ENCODE data around the gene AURKAIP1. TPM values are rescaled to one million over a fixed set of nuclear protein-coding genes. Genes with fewer than 3 reads are reported as not detected.

The AURKAIP1 gene
- total and polyA plus RNA-seq, 2 of the 13 experiments (the other 11 are each of a cell fraction or from before 2014, with no cell fraction given) = 69.5 to 175 TPM

DNA sequence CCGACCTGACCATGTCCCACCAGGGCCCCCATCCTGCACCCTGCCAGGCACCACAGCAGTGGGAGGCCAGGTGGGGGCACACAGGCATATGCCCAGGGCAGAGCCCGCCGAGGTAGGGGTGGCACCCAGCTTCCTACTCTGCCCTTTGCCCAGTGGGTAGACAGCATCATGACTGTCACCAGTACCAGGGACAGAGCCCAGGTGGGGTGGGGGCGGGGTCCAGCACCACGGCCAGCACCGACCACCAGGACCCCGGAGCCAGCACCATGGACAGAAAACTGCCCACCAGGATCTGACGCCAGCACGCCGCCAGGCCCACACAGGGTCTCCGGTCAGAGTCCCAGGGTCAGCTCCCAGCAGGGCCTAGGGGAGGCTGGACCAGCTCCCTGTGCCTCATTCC is 40.2 kb downstream of the AURKAIP1 start (continued):
- TF ChIP-seq, protein P1, sequence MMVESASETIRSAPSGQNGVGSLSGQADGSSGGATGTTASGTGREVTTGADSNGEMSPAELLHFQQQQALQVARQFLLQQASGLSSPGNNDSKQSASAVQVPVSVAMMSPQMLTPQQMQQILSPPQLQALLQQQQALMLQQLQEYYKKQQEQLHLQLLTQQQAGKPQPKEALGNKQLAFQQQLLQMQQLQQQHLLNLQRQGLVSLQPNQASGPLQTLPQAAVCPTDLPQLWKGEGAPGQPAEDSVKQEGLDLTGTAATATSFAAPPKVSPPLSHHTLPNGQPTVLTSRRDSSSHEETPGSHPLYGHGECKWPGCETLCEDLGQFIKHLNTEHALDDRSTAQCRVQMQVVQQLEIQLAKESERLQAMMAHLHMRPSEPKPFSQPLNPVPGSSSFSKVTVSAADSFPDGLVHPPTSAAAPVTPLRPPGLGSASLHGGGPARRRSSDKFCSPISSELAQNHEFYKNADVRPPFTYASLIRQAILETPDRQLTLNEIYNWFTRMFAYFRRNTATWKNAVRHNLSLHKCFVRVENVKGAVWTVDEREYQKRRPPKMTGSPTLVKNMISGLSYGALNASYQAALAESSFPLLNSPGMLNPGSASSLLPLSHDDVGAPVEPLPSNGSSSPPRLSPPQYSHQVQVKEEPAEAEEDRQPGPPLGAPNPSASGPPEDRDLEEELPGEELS (CRISPR knock-in tag; IDR thresholded peaks at IDR 0.05) = no peak
- TF ChIP-seq, protein P2, sequence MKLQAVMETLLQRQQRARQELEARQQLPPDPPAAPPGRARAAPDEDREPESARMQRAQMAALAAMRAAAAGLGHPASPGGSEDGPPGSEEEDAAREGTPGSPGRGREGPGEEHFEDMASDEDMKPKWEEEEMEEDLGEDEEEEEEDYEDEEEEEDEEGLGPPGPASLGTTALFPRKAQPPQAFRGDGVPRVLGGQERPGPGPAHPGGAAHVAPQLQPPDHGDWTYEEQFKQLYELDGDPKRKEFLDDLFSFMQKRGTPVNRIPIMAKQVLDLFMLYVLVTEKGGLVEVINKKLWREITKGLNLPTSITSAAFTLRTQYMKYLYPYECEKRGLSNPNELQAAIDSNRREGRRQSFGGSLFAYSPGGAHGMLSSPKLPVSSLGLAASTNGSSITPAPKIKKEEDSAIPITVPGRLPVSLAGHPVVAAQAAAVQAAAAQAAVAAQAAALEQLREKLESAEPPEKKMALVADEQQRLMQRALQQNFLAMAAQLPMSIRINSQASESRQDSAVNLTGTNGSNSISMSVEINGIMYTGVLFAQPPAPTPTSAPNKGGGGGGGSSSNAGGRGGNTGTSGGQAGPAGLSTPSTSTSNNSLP (IDR thresholded peaks at IDR 0.05; ENCODE audit: low read depth, low read length) = no peak
- peak; percentile 74; the same call in 1 of the 2 replicates for TF ChIP-seq GPN1 (CRISPR knock-in tag; IDR thresholded peaks at IDR 0.05; ENCODE audit: borderline replicate concordance)
- TF ChIP-seq, protein P3, sequence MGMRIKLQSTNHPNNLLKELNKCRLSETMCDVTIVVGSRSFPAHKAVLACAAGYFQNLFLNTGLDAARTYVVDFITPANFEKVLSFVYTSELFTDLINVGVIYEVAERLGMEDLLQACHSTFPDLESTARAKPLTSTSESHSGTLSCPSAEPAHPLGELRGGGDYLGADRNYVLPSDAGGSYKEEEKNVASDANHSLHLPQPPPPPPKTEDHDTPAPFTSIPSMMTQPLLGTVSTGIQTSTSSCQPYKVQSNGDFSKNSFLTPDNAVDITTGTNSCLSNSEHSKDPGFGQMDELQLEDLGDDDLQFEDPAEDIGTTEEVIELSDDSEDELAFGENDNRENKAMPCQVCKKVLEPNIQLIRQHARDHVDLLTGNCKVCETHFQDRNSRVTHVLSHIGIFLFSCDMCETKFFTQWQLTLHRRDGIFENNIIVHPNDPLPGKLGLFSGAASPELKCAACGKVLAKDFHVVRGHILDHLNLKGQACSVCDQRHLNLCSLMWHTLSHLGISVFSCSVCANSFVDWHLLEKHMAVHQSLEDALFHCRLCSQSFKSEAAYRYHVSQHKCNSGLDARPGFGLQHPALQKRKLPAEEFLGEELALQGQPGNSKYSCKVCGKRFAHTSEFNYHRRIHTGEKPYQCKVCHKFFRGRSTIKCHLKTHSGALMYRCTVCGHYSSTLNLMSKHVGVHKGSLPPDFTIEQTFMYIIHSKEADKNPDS (CRISPR knock-in tag; IDR thresholded peaks at IDR 0.05) = no peak
- TF ChIP-seq, protein P4, sequence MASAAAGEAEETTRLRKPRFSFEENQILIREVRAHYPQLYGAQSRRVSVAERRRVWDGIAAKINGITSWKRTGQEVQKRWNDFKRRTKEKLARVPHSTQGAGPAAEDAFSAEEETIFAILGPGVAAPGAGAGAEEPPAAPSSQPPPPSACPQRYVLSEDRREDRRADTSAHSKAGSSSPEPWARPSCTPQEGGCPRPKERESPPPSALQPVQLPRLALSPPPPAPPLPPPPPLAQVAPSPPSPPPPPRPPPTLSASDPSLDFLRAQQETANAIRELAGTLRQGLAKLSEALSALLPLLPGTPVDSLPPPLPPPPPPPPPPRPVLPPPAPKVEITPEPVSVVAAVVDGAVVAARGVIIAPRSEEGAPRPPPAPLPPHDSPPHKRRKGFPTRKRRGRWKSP (CRISPR knock-in tag; IDR thresholded peaks at IDR 0.05) = no peak
- TF ChIP-seq, protein P5, sequence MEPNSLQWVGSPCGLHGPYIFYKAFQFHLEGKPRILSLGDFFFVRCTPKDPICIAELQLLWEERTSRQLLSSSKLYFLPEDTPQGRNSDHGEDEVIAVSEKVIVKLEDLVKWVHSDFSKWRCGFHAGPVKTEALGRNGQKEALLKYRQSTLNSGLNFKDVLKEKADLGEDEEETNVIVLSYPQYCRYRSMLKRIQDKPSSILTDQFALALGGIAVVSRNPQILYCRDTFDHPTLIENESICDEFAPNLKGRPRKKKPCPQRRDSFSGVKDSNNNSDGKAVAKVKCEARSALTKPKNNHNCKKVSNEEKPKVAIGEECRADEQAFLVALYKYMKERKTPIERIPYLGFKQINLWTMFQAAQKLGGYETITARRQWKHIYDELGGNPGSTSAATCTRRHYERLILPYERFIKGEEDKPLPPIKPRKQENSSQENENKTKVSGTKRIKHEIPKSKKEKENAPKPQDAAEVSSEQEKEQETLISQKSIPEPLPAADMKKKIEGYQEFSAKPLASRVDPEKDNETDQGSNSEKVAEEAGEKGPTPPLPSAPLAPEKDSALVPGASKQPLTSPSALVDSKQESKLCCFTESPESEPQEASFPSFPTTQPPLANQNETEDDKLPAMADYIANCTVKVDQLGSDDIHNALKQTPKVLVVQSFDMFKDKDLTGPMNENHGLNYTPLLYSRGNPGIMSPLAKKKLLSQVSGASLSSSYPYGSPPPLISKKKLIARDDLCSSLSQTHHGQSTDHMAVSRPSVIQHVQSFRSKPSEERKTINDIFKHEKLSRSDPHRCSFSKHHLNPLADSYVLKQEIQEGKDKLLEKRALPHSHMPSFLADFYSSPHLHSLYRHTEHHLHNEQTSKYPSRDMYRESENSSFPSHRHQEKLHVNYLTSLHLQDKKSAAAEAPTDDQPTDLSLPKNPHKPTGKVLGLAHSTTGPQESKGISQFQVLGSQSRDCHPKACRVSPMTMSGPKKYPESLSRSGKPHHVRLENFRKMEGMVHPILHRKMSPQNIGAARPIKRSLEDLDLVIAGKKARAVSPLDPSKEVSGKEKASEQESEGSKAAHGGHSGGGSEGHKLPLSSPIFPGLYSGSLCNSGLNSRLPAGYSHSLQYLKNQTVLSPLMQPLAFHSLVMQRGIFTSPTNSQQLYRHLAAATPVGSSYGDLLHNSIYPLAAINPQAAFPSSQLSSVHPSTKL (CRISPR knock-in tag; IDR thresholded peaks at IDR 0.05) = peak; percentile 41; the same call in 1 of the 2 replicates
- TF ChIP-seq, protein P6, sequence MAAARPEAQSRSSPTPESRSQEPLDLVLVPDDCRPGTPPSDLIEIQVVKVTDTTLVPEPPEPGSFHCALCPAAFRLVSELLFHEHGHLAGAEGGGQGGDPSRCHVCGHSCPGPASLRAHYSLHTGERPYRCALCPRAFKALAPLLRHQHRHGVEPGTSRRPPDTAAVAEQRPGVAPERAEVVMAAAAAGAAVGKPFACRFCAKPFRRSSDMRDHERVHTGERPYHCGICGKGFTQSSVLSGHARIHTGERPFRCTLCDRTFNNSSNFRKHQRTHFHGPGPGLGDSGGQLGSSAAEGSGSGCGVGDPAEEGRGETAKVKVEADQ (CRISPR knock-in tag; IDR thresholded peaks at IDR 0.05; ENCODE audit: borderline replicate concordance) = no peak; the same call in 1 of the 2 replicates
- TF ChIP-seq, protein P7, sequence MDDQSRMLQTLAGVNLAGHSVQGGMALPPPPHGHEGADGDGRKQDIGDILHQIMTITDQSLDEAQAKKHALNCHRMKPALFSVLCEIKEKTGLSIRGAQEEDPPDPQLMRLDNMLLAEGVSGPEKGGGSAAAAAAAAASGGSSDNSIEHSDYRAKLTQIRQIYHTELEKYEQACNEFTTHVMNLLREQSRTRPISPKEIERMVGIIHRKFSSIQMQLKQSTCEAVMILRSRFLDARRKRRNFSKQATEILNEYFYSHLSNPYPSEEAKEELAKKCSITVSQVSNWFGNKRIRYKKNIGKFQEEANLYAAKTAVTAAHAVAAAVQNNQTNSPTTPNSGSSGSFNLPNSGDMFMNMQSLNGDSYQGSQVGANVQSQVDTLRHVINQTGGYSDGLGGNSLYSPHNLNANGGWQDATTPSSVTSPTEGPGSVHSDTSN (CRISPR knock-in tag; IDR thresholded peaks at IDR 0.05; ENCODE audit: borderline replicate concordance) = no peak
- TF ChIP-seq, protein P8, sequence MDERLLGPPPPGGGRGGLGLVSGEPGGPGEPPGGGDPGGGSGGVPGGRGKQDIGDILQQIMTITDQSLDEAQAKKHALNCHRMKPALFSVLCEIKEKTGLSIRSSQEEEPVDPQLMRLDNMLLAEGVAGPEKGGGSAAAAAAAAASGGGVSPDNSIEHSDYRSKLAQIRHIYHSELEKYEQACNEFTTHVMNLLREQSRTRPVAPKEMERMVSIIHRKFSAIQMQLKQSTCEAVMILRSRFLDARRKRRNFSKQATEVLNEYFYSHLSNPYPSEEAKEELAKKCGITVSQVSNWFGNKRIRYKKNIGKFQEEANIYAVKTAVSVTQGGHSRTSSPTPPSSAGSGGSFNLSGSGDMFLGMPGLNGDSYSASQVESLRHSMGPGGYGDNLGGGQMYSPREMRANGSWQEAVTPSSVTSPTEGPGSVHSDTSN (CRISPR knock-in tag; IDR thresholded peaks at IDR 0.05) = no peak
